Natural killer cell (primary cell): ENCODE measurements around the gene RRAS. TPM values are rescaled to one million over a fixed set of nuclear protein-coding genes. Genes with fewer than 3 reads are reported as not detected.

ENCODE experiments used
- ATAC-seq, 3 donors: fragments of 150-1000 bp in 2 of 3; fragments of 200-7000 bp in 1 of 3; cut with Tn5 transposase; 1 replicate in 1 of 3; 2 replicates in 2 of 3; pipeline ENCODE4 v1.10.0; 2021; ENCODE audit warnings: mild to moderate bottlenecking in 2 of 3, moderate library complexity in 2 of 3
- DNase-seq, 2 donors: peaks; one replicate each; pipeline versions ENCODE4 v3.0.0 to v3.0.0-alpha.2; 2013 to 2021; ENCODE audit warnings: mixed read lengths in 1 of 2
- H3K27ac ChIP-seq: one replicate; pipeline ENCODE4 v1.5.1; 2013; ENCODE audit warnings: mild to moderate bottlenecking, low read length
- H3K27me3 ChIP-seq: one replicate; pipeline ENCODE4 v1.6.1; 2013; ENCODE audit warnings: low read length; ENCODE audit not compliant: control insufficient read depth, insufficient read depth
- H3K36me3 ChIP-seq: one replicate; pipeline ENCODE4 v1.6.1; 2013; ENCODE audit warnings: low read length; ENCODE audit not compliant: control insufficient read depth, insufficient read depth
- H3K4me1 ChIP-seq: one replicate; pipeline ENCODE4 v1.6.1; 2013; ENCODE audit warnings: low read length; ENCODE audit not compliant: control insufficient read depth, insufficient read depth
- H3K4me3 ChIP-seq: one replicate; pipeline ENCODE4 v1.5.1; 2013; ENCODE audit warnings: low read length
- H3K9me3 ChIP-seq: one replicate; pipeline ENCODE4 v1.6.1; 2013; ENCODE audit warnings: low read length; ENCODE audit not compliant: control insufficient read depth, insufficient read depth
- H3K27ac Mint-ChIP-seq, 2 donors: one replicate each; pipeline ENCODE4 v1.8.0; 2022; ENCODE audit warnings: mild to moderate bottlenecking in 2 of 2, mixed read lengths in 2 of 2, moderate library complexity in 1 of 2
- H3K27me3 Mint-ChIP-seq, 2 donors: one replicate each; pipeline ENCODE4 v1.8.0; 2022; ENCODE audit warnings: low read depth in 2 of 2, mixed read lengths in 2 of 2
- H3K36me3 Mint-ChIP-seq: one replicate; pipeline ENCODE4 v1.8.0; 2022; ENCODE audit warnings: mixed read lengths
- H3K4me1 Mint-ChIP-seq, 2 donors: one replicate each; pipeline ENCODE4 v1.8.0; 2022; ENCODE audit warnings: mixed read lengths in 2 of 2
- H3K4me3 Mint-ChIP-seq: one replicate; pipeline ENCODE4 v1.8.0; 2022; ENCODE audit warnings: mild to moderate bottlenecking, moderate library complexity, mixed read lengths
- H3K9me3 Mint-ChIP-seq, 2 donors: one replicate each; pipeline ENCODE4 v1.8.0; 2022; ENCODE audit warnings: mixed read lengths in 2 of 2
- CTCF ChIP-seq: fragments of 200-600 bp; IDR thresholded peaks from one replicate; pipeline ENCODE4 v1.8.0; 2022; ENCODE audit warnings: antibody characterized with exemption
- WGBS: methylation state at CpG from one replicate; pipeline ENCODE4 v1.1.7; 2013; ENCODE audit warnings: missing lambda C conversion rate; ENCODE audit not compliant: insufficient coverage; 5-methylcytosine and 5-hydroxymethylcytosine counted together
- intact Hi-C: fragments of 100-400 bp; cut with micrococcal nuclease; formaldehyde crosslinking; loops from one replicate; pipeline ENCODE4 v1.14.2; 2022
- total RNA-seq, 4 donors: library from RNA; stranded (reverse); fragments of 120-200 nt in 1 of 4; gene quantifications; one replicate each; pipeline versions ENCODE4 v1.2.3 to v1.2.4, GENCODE V29; 2013 to 2022

Gene RRAS
- total RNA-seq, 3 donors from 2014 or later (not counting 1 experiment from before 2014, with no cell fraction given): 2.0 to 7.7 (median 5.9) TPM

DNA sequence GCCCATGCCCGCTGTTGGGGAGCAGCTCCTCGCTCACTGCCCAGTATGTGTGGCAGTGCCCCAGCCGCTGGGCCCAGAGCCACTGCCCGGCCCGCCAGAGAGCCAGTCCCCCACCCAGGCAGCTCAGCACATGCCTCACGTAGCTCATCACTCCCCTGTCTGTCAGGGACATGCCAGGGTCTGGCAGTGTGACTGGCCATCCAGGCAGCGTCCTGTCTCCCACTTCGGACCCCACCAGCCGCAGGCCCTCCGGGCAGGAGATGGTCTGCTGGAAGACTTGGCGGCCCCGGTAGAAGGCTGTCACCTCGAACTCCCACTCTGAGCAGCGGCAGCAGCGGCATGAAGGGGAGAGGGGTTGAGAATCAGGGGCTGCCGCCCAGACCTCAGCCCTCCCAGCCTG, 22.1 kb upstream of the RRAS start:
- peak overlapping the region; percentile 56 to 96 for H3K27ac Mint-ChIP-seq
- H3K36me3 Mint-ChIP-seq: no peaks in the 10 kb centered on the region

GRCh38 chr19:49660338-49660961, 20.5 kb upstream of the RRAS start:
- ATAC-seq: no peak
- Mint-ChIP-seq H3K9me3 (no peaks in the 10 kb centered on the region), H3K27me3 (no peaks in the 10 kb centered on the region), H3K36me3 (no peaks in the 10 kb centered on the region), H3K4me1 (peaks cover 31 to 51% of the 10 kb centered on the region in 2 donors), H3K27ac (peak overlapping the region; percentile 16 to 63), H3K4me3 (peak overlapping the region; percentile 9)
- WGBS: 96% methylated on average over 14 of the region's 15 CpGs
- peaks cover 63% of the 10 kb centered on the region for H3K36me3 ChIP-seq
- H3K27me3 ChIP-seq: no peaks in the 10 kb centered on the region
- H3K27ac ChIP-seq: no peak overlapping the region
- H3K9me3 ChIP-seq: no peaks in the 10 kb centered on the region
- no peak overlapping the region for H3K4me3 ChIP-seq
- intact Hi-C loops: no loop called here
- H3K4me1 ChIP-seq: peaks cover 37% of the 10 kb centered on the region
- TF ChIP-seq CTCF: no peak
- no peak for DNase-seq

More for the DNA sequence above, 22.1 kb upstream of the RRAS start:
- TF ChIP-seq CTCF: no peak
- Mint-ChIP-seq H3K9me3 (no peaks in the 10 kb centered on the region), H3K4me3 (no peak overlapping the region), H3K27me3 (no peaks in the 10 kb centered on the region), H3K4me1 (peaks cover 33 to 51% of the 10 kb centered on the region in 2 donors)
- H3K36me3 ChIP-seq: peaks cover 53% of the 10 kb centered on the region
- 99% methylated on average over 16 of the region's 16 CpGs for WGBS
- no peaks in the 10 kb centered on the region for H3K9me3 ChIP-seq
- intact Hi-C loops: no loop called here
- ATAC-seq: no peak
- peaks cover 34% of the 10 kb centered on the region for H3K4me1 ChIP-seq
- no peaks in the 10 kb centered on the region for H3K27me3 ChIP-seq
- no peak for DNase-seq
- no peak overlapping the region for H3K4me3 ChIP-seq
- no peak overlapping the region for H3K27ac ChIP-seq

DNA sequence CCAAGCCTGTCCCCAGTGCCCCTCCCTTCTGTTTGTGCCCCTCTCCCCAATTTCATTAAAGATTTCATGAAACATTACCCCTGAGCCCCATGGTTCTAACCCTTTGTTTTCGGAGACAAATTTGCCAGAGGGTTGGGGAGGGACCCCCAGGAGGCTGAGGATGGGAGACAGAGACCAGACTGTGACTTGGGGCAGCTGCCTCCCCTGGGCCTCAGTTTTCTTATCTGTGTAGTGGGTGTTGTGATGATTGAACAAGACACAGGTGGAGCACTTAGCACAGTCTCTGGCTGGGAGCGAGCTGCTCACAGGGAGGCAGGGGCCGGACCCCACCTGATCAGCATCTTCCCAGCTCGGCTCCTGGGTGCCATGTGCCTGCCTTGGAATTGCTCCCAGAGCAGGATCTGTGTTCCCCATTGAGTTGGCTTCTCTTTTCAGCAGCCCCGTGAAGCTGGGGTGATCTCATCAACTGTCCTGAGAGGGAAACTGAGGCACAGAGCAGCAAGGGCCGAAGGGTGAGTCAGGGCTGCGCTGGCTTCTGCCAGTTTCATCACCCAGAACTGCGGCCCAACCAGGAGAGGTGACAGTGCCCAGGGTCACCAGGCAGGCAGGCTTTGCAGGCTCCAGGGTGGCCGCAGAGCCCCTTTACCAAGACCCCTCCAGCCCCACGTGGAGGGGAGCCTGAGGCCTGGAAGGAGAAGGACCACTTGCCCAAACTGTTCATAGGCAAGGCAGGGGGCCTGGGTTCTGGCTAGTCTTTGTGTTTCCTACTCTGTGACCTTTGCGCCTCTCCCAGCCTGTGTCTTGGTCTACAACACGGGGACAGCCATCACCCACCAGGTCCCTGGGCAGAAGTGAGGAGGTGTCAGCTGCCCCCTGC, 18.9 kb upstream of the RRAS start:
- peaks cover 41% of the 10 kb centered on the region for H3K4me1 ChIP-seq
- H3K4me1 Mint-ChIP-seq: peaks cover 21 to 47% of the 10 kb centered on the region in 2 donors
- ATAC-seq (no peak), DNase-seq (no peak)
- WGBS: 94% methylated on average over 12 of the region's 12 CpGs
- no peaks in the 10 kb centered on the region for H3K27me3 Mint-ChIP-seq
- no peak overlapping the region for H3K4me3 Mint-ChIP-seq
- no peaks in the 10 kb centered on the region for H3K27me3 ChIP-seq
- no peaks in the 10 kb centered on the region for H3K9me3 ChIP-seq
- H3K27ac ChIP-seq: no peak overlapping the region
- no peaks in the 10 kb centered on the region for H3K36me3 Mint-ChIP-seq
- no peaks in the 10 kb centered on the region for H3K9me3 Mint-ChIP-seq
- no peak for TF ChIP-seq CTCF
- H3K36me3 ChIP-seq: peaks cover 77% of the 10 kb centered on the region
- H3K4me3 ChIP-seq: no peak overlapping the region
- H3K27ac Mint-ChIP-seq: peak overlapping the region in 1 of 2 donors; percentile 63
- intact Hi-C loops: no loop called here
